Measurements from ENCODE around the gene RTN4R. TPM values are rescaled to one million over a fixed set of nuclear protein-coding genes. Genes with fewer than 3 reads are reported as not detected.

The RTN4R gene
- total and polyA plus RNA-seq, 9 of the 15 experiments (the other 6 are each of a cell fraction or from before 2014, with no cell fraction given): 0.04 to 2.8 (median 1.4) TPM; not detected in 3

DNA sequence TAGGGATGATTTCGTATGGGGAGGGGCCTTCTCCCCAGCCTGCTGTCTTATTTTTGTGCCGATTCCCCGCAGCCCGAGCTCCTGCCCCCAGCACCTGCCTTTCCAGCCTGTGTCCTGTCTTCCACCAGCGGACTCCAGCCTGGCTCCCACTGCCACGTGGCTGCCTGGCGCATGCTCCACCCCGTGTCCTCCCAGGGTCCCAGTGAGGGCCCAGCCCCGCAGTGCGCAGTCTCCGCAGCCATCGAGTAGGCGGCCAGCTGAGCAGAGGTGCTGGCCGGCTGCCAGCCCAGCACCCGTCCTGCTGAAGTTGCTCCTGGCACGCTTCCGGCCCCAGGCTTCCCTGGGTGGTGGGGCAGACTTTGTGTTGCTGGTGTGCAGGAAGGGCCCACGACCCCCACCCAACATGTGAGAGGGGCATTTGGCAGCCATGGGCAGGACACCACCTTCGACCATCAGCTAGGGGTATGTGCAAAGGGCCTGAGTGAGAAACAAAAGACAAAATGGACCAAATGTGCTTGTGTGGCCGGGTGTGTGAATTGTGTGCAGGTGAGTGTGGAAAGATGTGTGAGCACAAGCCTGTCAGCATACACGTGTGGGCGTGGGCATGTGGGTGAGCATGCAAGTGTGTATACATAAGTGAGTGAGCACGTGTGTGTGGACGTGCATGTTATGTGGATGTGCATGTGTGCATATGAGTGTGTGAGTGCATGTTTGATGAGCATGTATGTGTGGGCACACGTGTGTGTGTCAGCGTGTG, 55.9 kb downstream of the RTN4R start (continued):
- TF ChIP-seq SMAD2 (IDR thresholded peaks at IDR 0.05; ENCODE audit: low read depth, low read length): no peak
- TF ChIP-seq SP1 (CRISPR knock-in tag; IDR thresholded peaks at IDR 0.05): no peak
- no peak; the same call in 1 of the 2 replicates for TF ChIP-seq PHB (CRISPR knock-in tag; IDR thresholded peaks at IDR 0.05)
- TF ChIP-seq, protein P1, sequence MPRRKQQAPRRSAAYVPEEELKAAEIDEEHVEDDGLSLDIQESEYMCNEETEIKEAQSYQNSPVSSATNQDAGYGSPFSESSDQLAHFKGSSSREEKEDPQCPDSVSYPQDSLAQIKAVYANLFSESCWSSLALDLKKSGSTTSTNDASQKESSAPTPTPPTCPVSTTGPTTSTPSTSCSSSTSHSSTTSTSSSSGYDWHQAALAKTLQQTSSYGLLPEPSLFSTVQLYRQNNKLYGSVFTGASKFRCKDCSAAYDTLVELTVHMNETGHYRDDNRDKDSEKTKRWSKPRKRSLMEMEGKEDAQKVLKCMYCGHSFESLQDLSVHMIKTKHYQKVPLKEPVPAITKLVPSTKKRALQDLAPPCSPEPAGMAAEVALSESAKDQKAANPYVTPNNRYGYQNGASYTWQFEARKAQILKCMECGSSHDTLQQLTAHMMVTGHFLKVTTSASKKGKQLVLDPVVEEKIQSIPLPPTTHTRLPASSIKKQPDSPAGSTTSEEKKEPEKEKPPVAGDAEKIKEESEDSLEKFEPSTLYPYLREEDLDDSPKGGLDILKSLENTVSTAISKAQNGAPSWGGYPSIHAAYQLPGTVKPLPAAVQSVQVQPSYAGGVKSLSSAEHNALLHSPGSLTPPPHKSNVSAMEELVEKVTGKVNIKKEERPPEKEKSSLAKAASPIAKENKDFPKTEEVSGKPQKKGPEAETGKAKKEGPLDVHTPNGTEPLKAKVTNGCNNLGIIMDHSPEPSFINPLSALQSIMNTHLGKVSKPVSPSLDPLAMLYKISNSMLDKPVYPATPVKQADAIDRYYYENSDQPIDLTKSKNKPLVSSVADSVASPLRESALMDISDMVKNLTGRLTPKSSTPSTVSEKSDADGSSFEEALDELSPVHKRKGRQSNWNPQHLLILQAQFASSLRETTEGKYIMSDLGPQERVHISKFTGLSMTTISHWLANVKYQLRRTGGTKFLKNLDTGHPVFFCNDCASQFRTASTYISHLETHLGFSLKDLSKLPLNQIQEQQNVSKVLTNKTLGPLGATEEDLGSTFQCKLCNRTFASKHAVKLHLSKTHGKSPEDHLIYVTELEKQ (CRISPR knock-in tag; IDR thresholded peaks at IDR 0.05): no peak
- TF ChIP-seq, protein P2, sequence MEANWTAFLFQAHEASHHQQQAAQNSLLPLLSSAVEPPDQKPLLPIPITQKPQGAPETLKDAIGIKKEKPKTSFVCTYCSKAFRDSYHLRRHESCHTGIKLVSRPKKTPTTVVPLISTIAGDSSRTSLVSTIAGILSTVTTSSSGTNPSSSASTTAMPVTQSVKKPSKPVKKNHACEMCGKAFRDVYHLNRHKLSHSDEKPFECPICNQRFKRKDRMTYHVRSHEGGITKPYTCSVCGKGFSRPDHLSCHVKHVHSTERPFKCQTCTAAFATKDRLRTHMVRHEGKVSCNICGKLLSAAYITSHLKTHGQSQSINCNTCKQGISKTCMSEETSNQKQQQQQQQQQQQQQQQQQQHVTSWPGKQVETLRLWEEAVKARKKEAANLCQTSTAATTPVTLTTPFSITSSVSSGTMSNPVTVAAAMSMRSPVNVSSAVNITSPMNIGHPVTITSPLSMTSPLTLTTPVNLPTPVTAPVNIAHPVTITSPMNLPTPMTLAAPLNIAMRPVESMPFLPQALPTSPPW (CRISPR knock-in tag; IDR thresholded peaks at IDR 0.05): no peak
- TF ChIP-seq GABPB1 (CRISPR knock-in tag; IDR thresholded peaks at IDR 0.05): no peak
- TF ChIP-seq, protein P3, sequence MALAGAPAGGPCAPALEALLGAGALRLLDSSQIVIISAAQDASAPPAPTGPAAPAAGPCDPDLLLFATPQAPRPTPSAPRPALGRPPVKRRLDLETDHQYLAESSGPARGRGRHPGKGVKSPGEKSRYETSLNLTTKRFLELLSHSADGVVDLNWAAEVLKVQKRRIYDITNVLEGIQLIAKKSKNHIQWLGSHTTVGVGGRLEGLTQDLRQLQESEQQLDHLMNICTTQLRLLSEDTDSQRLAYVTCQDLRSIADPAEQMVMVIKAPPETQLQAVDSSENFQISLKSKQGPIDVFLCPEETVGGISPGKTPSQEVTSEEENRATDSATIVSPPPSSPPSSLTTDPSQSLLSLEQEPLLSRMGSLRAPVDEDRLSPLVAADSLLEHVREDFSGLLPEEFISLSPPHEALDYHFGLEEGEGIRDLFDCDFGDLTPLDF (CRISPR knock-in tag; IDR thresholded peaks at IDR 0.05): no peak
- no peak for TF ChIP-seq TCF7L2 (IDR thresholded peaks at IDR 0.05; ENCODE audit: low read depth, low read length)
- TF ChIP-seq ZNF785 (CRISPR knock-in tag; IDR thresholded peaks at IDR 0.05): no peak
- TF ChIP-seq TAF15 (IDR thresholded peaks at IDR 0.05; ENCODE audit: low read depth, low read length): no peak
- TF ChIP-seq CBX5 (IDR thresholded peaks at IDR 0.05; ENCODE audit: borderline replicate concordance, low read depth): no peak
- peak; percentile 8 for TF ChIP-seq TAF1 (IDR thresholded peaks at IDR 0.05; ENCODE audit: control insufficient read depth, extremely low read depth, insufficient read depth, low read length, severe bottlenecking)
- TF ChIP-seq L3MBTL2 (IDR thresholded peaks at IDR 0.05): peak; percentile 91
- peak; percentile 44; the same call in 1 of the 2 replicates for TF ChIP-seq RBFOX2 (IDR thresholded peaks at IDR 0.05; ENCODE audit: low read depth, low read length)
- no peak for TF ChIP-seq FOSL1 (tag; conservative IDR thresholded peaks at IDR 0.05)
- TF ChIP-seq TRIM24 (IDR thresholded peaks at IDR 0.05): no peak
- TF ChIP-seq, protein P4, sequence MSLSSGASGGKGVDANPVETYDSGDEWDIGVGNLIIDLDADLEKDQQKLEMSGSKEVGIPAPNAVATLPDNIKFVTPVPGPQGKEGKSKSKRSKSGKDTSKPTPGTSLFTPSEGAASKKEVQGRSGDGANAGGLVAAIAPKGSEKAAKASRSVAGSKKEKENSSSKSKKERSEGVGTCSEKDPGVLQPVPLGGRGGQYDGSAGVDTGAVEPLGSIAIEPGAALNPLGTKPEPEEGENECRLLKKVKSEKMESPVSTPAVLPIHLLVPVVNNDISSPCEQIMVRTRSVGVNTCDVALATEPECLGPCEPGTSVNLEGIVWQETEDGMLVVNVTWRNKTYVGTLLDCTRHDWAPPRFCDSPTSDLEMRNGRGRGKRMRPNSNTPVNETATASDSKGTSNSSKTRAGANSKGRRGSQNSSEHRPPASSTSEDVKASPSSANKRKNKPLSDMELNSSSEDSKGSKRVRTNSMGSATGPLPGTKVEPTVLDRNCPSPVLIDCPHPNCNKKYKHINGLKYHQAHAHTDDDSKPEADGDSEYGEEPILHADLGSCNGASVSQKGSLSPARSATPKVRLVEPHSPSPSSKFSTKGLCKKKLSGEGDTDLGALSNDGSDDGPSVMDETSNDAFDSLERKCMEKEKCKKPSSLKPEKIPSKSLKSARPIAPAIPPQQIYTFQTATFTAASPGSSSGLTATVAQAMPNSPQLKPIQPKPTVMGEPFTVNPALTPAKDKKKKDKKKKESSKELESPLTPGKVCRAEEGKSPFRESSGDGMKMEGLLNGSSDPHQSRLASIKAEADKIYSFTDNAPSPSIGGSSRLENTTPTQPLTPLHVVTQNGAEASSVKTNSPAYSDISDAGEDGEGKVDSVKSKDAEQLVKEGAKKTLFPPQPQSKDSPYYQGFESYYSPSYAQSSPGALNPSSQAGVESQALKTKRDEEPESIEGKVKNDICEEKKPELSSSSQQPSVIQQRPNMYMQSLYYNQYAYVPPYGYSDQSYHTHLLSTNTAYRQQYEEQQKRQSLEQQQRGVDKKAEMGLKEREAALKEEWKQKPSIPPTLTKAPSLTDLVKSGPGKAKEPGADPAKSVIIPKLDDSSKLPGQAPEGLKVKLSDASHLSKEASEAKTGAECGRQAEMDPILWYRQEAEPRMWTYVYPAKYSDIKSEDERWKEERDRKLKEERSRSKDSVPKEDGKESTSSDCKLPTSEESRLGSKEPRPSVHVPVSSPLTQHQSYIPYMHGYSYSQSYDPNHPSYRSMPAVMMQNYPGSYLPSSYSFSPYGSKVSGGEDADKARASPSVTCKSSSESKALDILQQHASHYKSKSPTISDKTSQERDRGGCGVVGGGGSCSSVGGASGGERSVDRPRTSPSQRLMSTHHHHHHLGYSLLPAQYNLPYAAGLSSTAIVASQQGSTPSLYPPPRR (CRISPR knock-in tag; IDR thresholded peaks at IDR 0.05; ENCODE audit: borderline replicate concordance): no peak

Data from K562 (cell line).